GM12878 (cell line): Measurements from ENCODE around the gene GSPT1. TPM values are rescaled to one million over a fixed set of nuclear protein-coding genes. Genes with fewer than 3 reads are reported as not detected.

Source experiments
- ATAC-seq: fragments of 200-7000 bp; cut with Tn5 transposase; 3 replicates; pipeline ENCODE4 v1.9.1; 2020; ENCODE audit warnings: mild to moderate bottlenecking, moderate library complexity
- BruUV-seq: library from RNA; stranded (reverse); fragments of 400-500 nt; replicated peaks from 2 replicates; lab custom pipeline; 2021; lab: Mats Ljungman, UMichigan
- CTCF ChIA-PET: fragments of 300-600 bp; sonication (Branson Sonifier 250); formaldehyde crosslinking; extraction: SDS; loops from one replicate; lab custom pipeline; 2021; ENCODE audit warnings: inconsistent platforms; lab: Yijun Ruan, JAX
- POLR2A ChIA-PET: fragments of 350-600 bp; formaldehyde crosslinking; extraction: SDS; loops from one replicate; lab custom pipeline; 2021; ENCODE audit warnings: inconsistent platforms; lab: Charles Lee
- RAD21 ChIA-PET: fragments of 300-600 bp; sonication (Branson Sonifier 250); formaldehyde crosslinking; loops from one replicate; lab custom pipeline; 2023; ENCODE audit warnings: antibody characterized with exemption; ENCODE audit not compliant: unreplicated experiment; lab: Charles Lee
- SMC1A ChIA-PET: fragments of 300-600 bp; sonication (Branson Sonifier 250); formaldehyde crosslinking; loops from one replicate; lab custom pipeline; 2023; ENCODE audit not compliant: unreplicated experiment, uncharacterized antibody; lab: Charles Lee
- DNase-seq: peaks from one replicate; pipeline ENCODE4 v3.0.0-alpha.2; 2011; ENCODE audit warnings: low read depth, low spot score
- FAIRE-seq: peaks from 3 replicates; lab custom pipeline; 2011; peaks lifted over from hg19 to GRCh38; lab: Jason Lieb, UNC
- H2AFZ ChIP-seq: 2 replicates; pipeline ENCODE4 v1.6.0; 2011; ENCODE audit warnings: low read depth, low read length, control low read depth; ENCODE audit not compliant: control insufficient read depth
- H3K27ac ChIP-seq: 2 replicates; pipeline ENCODE4 v1.5.1; 2011; ENCODE audit warnings: control low read depth; ENCODE audit not compliant: control insufficient read depth, insufficient read depth
- H3K27me3 ChIP-seq, 2 experiments: replicated peaks in 1 of 2; 2 replicates each; pipeline versions ENCODE4 v1.6.0 to v1.6.1; 2011; ENCODE audit warnings: low read length in 1 of 2; ENCODE audit not compliant: control insufficient read depth in 2 of 2, insufficient read depth in 2 of 2
- H3K36me3 ChIP-seq, 2 experiments: 2 replicates each; pipeline ENCODE4 v1.5.1; 2011; ENCODE audit warnings: low read length in 1 of 2; ENCODE audit not compliant: control insufficient read depth in 2 of 2, insufficient read depth in 2 of 2
- H3K4me1 ChIP-seq: 2 replicates; pipeline ENCODE4 v1.6.1; 2011; ENCODE audit warnings: mild to moderate bottlenecking, low read length, moderate library complexity, mixed read lengths; ENCODE audit not compliant: control insufficient read depth, insufficient read depth
- H3K4me2 ChIP-seq: 2 replicates; pipeline ENCODE4 v1.6.0; 2011; ENCODE audit warnings: control low read depth; ENCODE audit not compliant: control insufficient read depth, insufficient read depth
- H3K4me3 ChIP-seq: fragments of 200-600 bp; sonication (generic); 2 replicates; pipeline ENCODE4 v1.5.1; 2016
- H3K79me2 ChIP-seq: 2 replicates; pipeline ENCODE4 v1.6.0; 2011; ENCODE audit warnings: low read length; ENCODE audit not compliant: control insufficient read depth, insufficient read depth
- H3K9ac ChIP-seq: 2 replicates; pipeline ENCODE4 v1.8.0; 2011; ENCODE audit warnings: low read length, control low read depth, mixed read lengths; ENCODE audit not compliant: control insufficient read depth, insufficient read depth
- H3K9me3 ChIP-seq: replicated peaks from 3 replicates; pipeline ENCODE4 v1.5.1; 2011; ENCODE audit warnings: mild to moderate bottlenecking, low read length; ENCODE audit not compliant: control insufficient read depth, insufficient read depth
- H4K20me1 ChIP-seq: 2 replicates; pipeline ENCODE4 v1.6.0; 2011; ENCODE audit not compliant: control insufficient read depth, insufficient read depth
- DPF2 ChIP-seq: fragments of 450-650 bp; IDR thresholded peaks from 2 replicates; pipeline ENCODE4 v1.6.1; 2017; ENCODE audit warnings: mild to moderate bottlenecking
- IKZF1 ChIP-seq: fragments of 450-650 bp; conservative IDR thresholded peaks from 2 replicates; pipeline ENCODE4 v1.6.1; 2017; ENCODE audit warnings: antibody characterized with exemption, mild to moderate bottlenecking
- IRF3 ChIP-seq: fragments of 450-650 bp; IDR thresholded peaks from 2 replicates; pipeline ENCODE4 v1.6.1; 2014; ENCODE audit warnings: mild to moderate bottlenecking
- NKRF ChIP-seq: fragments of 450-650 bp; conservative IDR thresholded peaks from 2 replicates; pipeline ENCODE4 v1.6.1; 2017; ENCODE audit warnings: mild to moderate bottlenecking, moderate library complexity
- PML ChIP-seq: IDR thresholded peaks from 2 replicates; pipeline ENCODE4 v1.6.1; 2012; ENCODE audit warnings: low read length, inconsistent platforms
- RCOR1 ChIP-seq: conservative IDR thresholded peaks from 2 replicates; pipeline ENCODE4 v1.6.1; 2012; ENCODE audit warnings: low read depth, low read length, improper control_type of control experiment
- USF1 ChIP-seq: IDR thresholded peaks from 2 replicates; pipeline ENCODE4 v1.6.1; 2011; ENCODE audit warnings: borderline replicate concordance, low read depth, mild to moderate bottlenecking, moderate library complexity, mixed read lengths, low read length; ENCODE audit not compliant: insufficient read depth; ENCODE audit errors: extremely low read length
- ZBTB11 ChIP-seq: fragments of 450-650 bp; formaldehyde crosslinking; IDR thresholded peaks from 2 replicates; pipeline ENCODE4 v1.5.0; 2022; ENCODE audit warnings: mild to moderate bottlenecking, missing genetic modification characterization
- ZNF274 ChIP-seq: IDR thresholded peaks from one replicate; pipeline ENCODE4 v1.8.0; 2011; ENCODE audit not compliant: insufficient read length, insufficient read depth
- WGBS: methylation state at CpG from one replicate; pipeline ENCODE4 v1.1.6; 2016; ENCODE audit warnings: low lambda C conversion rate; ENCODE audit not compliant: insufficient replicate concordance, insufficient coverage; ENCODE audit errors: missing lambda C conversion rate; 5-methylcytosine and 5-hydroxymethylcytosine counted together
- in situ Hi-C: fragments of 300-500 bp; cut with MboI; formaldehyde crosslinking; loops from 9 replicates; pipeline ENCODE4 v1.14.3; 2018; ENCODE audit warnings: mixed read lengths
- intact Hi-C: fragments of 100-400 bp; cut with micrococcal nuclease; formaldehyde crosslinking; loops from one replicate; pipeline ENCODE4 v1.14.2; 2022; ENCODE audit not compliant: unreplicated experiment
- polyA plus RNA-seq, 11 experiments: library from polyadenylated mRNA; depleted of rRNA in 4 of 11; unstranded in 6 of 11; stranded (reverse) in 5 of 11; fragments of >200 nt; fragmentation: Nextera tagmentation in 4 of 11; fragmentation: Illumina TruSeq in 1 of 11; extraction: Ambion mirVana in 4 of 11; extraction: Trizol in 1 of 11; gene quantifications; 1 replicate in 1 of 11; 2 replicates in 10 of 11; pipeline versions ENCODE4 v1.2.1 to v1.2.3, GENCODE V29; 2011 to 2016; ENCODE audit warnings: inconsistent platforms in 2 of 11, missing spikeins in 2 of 11, low read depth in 1 of 11
- total RNA-seq, 4 experiments: library from RNA; depleted of rRNA in 3 of 4; stranded (reverse); fragments of >200 nt in 3 of 4; fragmentation: Illumina TruSeq in 1 of 4; extraction: Trizol in 1 of 4; gene quantifications; 2 replicates each; pipeline versions ENCODE4 v1.2.1 to v1.2.3, GENCODE V29; 2013 to 2021

GSPT1 gene
- total and polyA plus RNA-seq, 10 of the 15 experiments (the other 5 are each of a cell fraction or from before 2014, with no cell fraction given): 46.7 to 181 (median 99.6) TPM

GRCh38 chr16:11868412-11868980, 47.3 kb downstream of the GSPT1 start:
- Histone ChIP-seq H3K27me3 (no peaks in the 10 kb centered on the region), H3K9me3 (no peaks in the 10 kb centered on the region), H2AFZ (no peak overlapping the region), H3K36me3 (peaks cover 2 to 8% of the 10 kb centered on the region in 2 experiments; a peak in 3 of 4 replicates), H3K4me2 (no peak overlapping the region), H3K4me3 (no peak overlapping the region), H3K9ac (no peak overlapping the region), H3K4me1 (no peaks in the 10 kb centered on the region), H3K27ac (no peak overlapping the region), H4K20me1 (no peaks in the 10 kb centered on the region), H3K79me2 (no peaks in the 10 kb centered on the region; the same call in 1 of the 2 replicates)
- DNase-seq: no peak
- in situ Hi-C loops: no loop called here
- no TSS peak for BruUV-seq
- ChIA-PET SMC1A (interaction anchor here (0.7 to 0.9 kb wide), 2 partner anchors 11 to 462 kb away, joined by 3 to 4 read pairs; no protein-coding TSS in a partner anchor), RAD21 (no interaction called here), POLR2A (interaction anchor here (0.9 kb wide), 1 partner anchor 20 kb away, joined by 4 read pairs; no protein-coding TSS in a partner anchor), CTCF (no interaction called here)
- no peak for FAIRE-seq
- intact Hi-C loops: no loop called here
- WGBS: 86% methylated on average over 2 of the region's 2 CpGs
- ATAC-seq: no peak
- 0 out of 2 replicates have a peak, but pooled peaks have one; percentile 3 for TF ChIP-seq PML
- TF ChIP-seq USF1: no peak

- H3K4me3 ChIP-seq: no peak overlapping the region
- ChIA-PET POLR2A (no interaction called here), CTCF (no interaction called here), SMC1A (no interaction called here), RAD21 (no interaction called here)
- in situ Hi-C loops (no loop called here), intact Hi-C loops (no loop called here)
- peaks cover 6% of the 10 kb centered on the region for H3K79me2 ChIP-seq
- no TSS peak for BruUV-seq
- FAIRE-seq (no peak), DNase-seq (no peak), ATAC-seq (no peak)
- H3K36me3 ChIP-seq: no peaks in the 10 kb centered on the region
- no peak overlapping the region for H2AFZ ChIP-seq
- H3K27ac ChIP-seq: no peak overlapping the region
- H3K9me3 ChIP-seq: no peaks in the 10 kb centered on the region
- 100% methylated on average over 2 of the region's 2 CpGs for WGBS
- H3K4me2 ChIP-seq: no peak overlapping the region
- no peak overlapping the region for H3K9ac ChIP-seq
- H3K4me1 ChIP-seq: no peaks in the 10 kb centered on the region
- no peaks in the 10 kb centered on the region for H3K27me3 ChIP-seq
- H4K20me1 ChIP-seq: no peaks in the 10 kb centered on the region
- TF ChIP-seq IRF3 (no peak), NKRF (no peak), IKZF1 (no peak), ZBTB11 (CRISPR knock-in tag) (no peak), DPF2 (no peak), RCOR1 (no peak), ZNF274 (no peak)
Observed at GRCh38 chr16:11862489-11862888, 53.3 kb downstream of the GSPT1 start.
